CD4-positive, alpha-beta T cell treated with Interferon gamma for 1 hour (primary cell): Measurements from ENCODE around the gene NOS1AP.
"Not testable (repeated sequence)": the region's sequence is repeated elsewhere in the genome, so short reads cannot be mapped to it uniquely, and the experiment has no call there.

Experiments
- DNase-seq: peaks from one replicate; pipeline ENCODE4 v3.0.0-alpha.2; 2020

Gene NOS1AP

DNA sequence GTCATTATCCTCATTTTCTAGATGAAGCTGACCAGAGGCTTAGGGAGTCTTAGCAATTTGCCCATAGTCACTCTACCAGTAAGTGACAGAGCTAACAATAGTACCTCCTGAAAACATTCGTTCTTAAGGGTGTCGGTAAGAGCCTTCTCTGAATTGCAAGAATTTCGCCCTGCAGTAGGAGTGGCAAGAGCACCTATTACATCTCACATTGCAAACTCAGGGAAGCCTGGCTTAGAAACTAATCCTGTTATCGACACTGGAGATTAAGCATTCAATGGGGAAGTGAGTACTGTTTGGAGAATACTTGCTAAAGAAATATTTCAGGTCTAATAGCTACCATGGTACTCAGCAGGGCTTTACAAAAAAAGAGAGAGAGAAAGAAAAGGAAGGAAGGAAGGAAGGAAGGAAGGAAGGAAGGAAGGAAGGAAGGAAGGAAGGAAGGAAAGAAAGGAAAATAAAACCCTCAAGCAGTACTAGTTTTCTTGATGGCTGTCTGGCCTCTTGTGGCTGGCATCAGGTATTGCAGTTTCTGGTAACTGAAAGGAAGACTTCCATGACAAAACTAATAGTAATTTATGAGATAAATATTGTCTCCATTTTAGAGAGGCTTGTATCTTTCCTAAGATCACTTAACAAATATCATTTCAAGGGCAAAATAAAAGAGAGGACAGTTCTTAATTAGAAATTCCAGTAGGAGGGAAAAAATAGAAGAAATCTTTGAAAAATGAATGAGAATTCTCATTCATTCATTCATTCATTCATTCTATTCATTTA lies 322.5 kb downstream of the NOS1AP start:
- no peak for DNase-seq

DNA sequence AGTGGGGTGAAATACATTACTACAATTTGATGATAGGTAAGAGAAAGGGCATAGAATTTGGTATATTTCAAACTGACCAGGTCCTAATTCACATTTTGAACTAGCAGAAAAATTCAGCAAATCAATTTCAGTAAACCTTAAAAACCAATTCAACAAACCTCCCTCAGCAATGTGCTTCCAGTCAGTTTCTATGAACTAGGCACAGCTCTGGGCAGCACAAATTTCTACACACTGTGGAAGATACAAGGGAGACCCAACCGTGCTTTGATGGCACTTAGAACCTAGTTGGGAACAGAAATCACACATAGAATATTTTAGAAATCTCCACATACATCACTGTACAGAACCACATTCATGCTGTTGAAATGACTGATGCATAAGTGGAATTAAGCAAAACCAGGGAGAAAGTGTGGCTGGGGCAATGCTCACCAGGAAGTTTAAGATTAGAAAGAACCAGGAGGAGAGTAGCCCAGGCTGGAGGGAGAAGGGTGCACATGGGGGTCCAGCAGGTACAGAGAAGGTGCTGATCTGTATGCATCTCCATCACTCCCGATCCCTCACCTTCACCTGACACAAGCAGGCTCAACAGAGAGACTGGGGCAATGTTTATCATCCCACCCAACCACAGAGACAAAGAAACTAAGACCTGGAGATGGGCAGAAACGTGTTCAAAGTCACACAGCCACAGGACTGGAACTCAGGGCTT lies 326.9 kb downstream of the NOS1AP start:
- no peak for DNase-seq

DNA sequence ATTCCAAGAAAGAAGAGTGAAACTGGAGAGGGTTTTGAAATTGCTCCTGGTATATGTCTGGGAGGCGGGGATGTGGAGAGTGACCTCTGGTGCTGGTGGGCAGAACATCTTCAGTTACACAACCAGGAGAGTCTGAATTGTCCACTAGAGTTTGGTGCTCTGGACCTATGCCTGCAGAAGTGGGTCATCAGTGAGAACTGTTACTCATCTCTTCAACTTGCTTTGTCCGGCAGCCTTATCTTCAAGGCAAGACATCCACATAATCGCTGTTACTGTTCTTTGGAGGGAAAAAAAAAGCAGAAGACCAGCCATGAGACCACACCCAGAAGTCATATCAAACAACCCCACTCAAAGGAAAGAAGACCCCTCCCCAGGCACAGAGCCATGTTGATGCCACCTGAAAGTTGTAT lies 327.6 kb downstream of the NOS1AP start:
- no peak for DNase-seq

DNA sequence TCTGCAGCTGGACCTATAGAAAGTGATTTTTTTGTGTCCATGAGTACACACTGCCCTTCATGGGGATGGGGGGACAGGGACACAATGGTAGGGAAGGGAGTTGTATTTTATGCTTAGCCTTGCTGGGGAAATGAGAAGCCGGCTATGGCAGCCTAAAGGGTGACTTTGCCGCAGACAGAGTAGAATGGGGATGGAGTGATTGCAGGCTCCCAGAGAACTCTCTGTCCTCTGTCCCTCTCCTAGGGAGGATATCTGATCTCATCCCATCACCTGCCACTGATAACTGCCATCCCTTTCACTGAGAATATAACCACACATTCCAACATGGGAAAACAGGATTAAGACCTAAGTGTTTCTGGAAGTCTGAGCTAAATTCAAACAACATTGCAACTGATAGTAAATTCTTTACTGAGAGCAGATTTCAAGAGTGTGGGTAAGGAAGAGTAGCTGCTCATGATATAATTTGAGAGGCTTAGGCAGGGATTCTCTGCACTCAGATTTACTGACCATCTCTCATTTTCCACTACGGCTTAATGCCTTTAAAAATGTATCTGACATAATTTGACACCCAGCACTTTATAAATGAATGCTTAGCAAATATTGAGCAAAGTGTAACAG lies 328.6 kb downstream of the NOS1AP start:
- DNase-seq = no peak

DNA sequence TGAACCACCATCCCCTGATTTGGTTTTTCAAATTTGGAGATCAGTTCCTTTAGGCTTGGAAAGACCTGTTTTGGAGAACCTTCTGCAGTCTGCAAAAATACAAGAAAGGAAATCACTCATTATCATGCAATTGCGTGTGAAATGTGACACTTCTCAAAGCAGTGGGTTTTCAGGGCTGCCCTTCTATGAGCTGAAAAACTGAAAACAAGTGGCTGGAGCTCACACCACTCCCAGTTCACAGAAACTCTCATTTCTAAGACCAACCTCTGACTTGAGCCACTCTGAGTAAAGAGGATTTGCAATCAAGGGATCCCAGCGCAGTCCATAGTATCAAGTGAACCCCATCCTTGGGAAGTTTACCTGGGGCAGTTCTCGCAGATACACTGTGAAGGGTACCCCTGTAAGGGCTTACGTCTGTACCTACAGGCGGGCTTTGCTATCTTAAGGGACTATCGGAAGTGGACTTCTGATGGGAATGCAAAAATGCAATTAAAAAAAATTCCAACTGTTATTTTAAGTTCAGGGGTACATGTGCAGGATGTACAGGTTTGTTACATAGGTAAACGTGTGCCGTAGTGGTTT lies 329.6 kb downstream of the NOS1AP start:
- no peak for DNase-seq

DNA sequence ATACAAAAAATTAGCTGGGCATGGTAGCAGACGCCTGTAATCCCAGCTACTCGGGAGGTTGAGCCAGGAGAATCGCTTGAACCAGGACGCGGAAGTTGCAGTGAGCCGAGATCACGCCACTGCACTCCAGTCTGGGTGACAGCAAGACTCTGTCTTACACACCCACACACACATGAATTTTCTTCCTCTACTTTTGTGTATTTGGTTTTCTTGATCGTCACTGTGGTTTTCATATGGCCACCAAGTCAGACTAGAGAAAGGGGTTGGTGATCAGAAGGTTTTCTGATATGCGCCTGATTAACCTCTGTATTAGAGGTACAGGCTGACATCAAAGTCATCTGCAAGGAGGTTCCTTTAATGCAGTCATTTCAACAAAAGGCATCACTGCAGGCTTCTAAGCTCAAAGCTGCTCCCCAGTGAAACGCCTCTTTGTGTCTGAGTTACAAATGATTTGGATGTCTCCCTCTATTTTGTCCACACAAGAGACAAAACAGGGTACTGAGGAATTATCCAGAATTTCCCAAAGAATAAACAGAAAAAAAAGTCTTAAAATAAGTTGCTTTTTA lies 331.4 kb downstream of the NOS1AP start:
- DNase-seq = no peak

DNA sequence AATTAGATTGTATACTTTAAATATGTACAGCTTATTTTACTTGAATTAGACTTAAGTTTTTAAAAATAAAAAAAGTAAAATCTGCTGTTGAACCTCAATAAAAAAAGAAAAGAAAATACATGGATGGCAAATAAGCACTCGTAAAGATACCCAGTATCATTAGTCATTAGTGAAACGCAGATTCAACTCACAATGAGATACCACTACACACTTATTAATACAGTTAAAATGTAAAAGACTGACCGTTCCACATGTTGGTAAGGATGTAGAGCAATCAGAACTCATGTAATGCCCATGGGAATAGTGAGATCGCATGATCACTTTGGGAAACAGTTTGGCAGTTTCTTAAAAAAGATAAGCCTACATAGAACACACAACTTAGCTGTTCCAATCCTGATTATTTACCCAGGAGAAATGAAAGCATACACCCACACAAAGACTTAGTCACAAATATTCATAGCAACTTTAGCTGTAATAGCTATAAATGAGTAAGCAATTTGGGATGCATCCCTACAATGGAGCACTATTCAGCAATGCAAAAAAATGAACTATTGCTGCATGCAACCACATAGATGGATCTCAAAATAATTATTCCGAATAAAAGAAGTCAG lies 335.2 kb downstream of the NOS1AP start:
- DNase-seq = no peak

DNA sequence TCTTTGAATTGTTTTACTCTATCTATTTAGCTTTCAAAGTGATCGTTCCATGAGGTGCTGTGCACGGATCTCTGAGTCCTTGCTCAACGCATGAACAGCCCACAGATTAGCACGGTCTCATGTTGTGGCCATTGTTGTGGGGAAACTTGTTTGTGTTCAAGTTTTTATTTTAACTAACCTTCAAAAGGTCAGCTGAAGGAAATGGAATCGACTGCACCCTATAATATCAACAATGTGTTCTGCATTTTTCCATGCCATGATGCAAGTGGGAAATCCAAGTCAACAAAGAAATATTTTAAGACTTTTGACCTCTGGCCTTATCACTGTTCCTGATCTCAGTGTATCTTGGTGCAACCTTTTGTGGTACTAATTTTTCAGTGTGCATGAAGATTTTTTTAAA lies 336.3 kb downstream of the NOS1AP start:
- DNase-seq = no peak

DNA sequence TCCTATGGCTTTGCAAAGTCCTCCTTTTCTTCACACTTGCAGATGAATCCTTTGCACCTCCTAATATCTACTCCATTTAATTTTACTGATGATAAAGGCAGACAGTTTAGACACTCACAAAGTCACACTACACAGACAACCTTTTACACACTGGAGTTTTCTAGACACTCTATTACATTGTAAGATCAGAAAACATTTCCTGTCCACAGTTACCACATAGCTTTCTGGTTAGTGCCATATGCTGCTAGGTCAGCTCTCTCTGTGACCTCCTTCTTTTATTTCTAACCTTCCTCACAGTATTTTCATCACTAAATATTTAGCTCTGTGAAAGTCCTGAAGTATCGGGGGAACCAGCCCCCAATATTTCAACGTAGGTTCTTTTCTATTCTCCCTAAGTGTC lies 337.3 kb downstream of the NOS1AP start:
- DNase-seq = no peak

DNA sequence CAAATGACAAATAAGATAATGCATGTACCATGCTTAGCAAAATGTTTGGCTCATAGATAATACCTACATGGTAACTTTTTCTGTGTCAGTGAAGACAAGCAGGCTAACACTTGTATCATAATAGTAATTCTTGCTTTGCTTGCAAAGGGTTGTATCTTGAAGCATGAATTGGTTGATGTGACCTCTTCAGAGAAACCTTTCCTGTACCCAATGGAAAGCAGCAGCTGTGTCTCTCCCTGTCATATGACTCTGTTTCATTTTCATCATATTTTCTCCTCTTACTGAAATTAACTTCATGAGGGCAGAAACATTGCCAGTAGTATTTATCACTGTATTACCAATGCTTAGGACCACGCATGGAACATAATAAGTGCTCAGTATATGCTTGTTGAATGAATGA lies 338.0 kb downstream of the NOS1AP start:
- DNase-seq = no peak

DNA sequence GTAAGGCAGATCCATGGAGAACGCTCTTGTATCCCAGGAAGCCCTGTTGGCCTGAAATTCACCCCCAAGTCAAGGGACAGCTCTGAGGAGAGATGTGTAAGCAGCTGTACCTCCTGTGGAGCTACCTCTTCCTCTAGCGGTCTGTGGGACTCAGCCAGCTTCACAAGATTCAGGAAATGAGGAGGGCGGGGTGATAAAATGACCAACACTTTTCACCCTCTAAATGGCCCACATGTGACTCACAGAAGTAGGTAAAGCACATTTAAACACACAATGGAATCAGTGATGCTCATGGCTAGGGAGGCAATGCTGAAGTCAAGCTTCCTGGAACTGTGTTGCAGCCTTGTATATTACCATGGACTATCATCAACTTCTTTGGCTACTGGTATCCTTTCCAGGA lies 342.5 kb downstream of the NOS1AP start, which contains the start of gene SH2D1B:
TSS of gene SH2D1B (minus strand) at position 135 of the 400 bp plus-strand sequence. CDS start at position 15, 120 bp downstream.
- no peak for DNase-seq

DNA sequence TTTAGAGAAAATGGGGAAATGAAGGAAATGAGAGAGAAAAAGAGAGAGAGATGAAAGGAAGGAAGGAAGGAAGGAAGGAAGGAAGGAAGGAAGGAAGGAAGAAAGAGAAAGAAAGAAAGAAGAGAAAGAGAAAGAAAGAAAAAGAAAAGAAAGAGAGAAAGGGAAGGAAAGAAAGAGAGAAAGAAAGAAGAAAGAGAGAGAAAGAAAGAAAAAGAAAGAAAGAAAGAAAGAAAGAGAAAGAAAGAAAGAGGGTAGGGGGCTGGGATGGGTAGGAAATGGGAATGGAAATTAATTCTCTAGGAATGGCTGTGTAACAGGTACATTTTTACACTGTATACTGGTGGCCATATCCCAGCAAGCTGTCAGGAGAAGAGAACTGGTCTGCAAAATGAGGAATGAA lies 346.7 kb downstream of the NOS1AP start:
- no peak for DNase-seq

DNA sequence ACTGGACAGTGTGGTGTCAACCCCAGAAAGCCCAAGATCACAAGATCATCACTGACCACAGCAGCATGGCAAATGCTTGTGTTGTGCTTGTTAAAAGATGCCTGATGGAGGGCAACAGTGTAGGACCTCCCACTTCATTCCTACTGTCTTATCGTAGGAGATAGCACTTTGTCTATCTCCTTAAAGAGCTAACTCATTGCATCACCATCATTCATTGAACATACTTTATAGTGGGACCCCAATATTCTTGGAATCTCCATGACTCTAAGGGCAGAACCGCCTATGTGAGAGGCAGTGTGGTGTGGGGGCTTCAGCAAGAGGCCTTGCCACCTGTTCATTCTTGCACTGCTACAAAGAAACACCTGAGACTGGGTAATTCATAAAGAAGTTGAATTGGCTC lies 347.4 kb downstream of the NOS1AP start:
- DNase-seq = no peak

DNA sequence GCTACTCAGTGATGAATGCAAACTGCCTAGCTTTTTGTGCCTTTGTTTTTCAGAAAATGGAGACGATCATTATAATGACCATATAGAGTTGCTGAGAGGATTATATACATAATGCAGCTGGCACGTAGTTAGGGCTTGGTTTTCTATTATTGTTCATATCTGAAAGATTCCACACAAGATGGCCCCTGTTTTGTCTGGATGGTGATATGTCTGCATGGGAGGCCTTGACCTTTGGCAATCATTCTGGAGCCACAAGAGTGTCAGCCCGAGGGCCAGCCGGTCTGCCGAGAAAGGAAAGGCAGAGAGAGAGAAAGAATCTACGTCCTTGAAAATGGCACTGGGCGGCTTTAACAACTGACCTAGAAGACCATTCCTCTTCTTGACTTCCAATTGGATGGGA lies 348.2 kb downstream of the NOS1AP start:
- DNase-seq = no peak

DNA sequence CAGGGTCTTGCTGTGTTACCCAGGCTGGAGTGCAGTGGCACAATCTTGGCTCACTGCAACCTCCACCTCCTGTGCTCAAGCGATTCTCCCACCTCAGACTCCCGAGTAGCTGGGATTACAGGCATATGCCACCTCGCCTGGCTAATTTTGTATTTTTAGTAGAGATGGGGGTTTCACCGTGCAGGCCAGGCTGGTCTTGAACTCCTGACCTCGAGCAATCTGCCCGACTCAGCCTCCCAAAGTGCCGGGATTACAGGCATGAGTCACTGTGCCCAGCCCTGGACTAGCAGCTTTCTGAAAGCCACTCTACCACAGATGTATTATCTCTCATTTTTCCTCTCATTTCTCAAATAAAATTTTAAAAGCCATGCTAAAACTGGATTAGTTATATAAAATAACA lies 349.1 kb downstream of the NOS1AP start:
- not testable (repeated sequence) for DNase-seq

DNA sequence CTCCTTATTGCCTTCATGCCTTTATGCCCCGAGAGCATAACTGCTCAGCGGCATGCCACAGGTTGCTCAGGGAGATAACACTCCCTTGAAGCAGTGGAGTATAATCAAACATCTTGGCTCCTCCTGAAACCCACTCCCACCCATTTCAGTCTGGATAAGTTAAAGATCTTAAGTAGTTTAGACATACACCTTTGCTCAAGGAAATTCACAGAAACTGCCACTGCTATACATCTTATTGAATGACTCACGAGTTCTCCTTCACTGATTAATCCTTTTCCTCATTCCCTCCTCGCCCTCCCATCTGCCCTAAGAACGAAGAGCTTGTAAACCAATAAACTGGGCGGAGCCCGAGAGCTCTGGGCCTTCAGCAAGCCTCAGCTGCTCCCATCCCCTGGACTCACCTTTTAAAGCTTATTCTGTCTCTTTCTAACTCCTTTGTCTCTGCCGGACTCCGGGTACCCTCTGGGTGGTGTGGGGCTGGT lies 350.0 kb downstream of the NOS1AP start:
- not testable (repeated sequence) for DNase-seq
